AG04449 (cell line): ENCODE measurements around the gene USP47.

Source experiments
- CTCF ChIA-PET: fragments of 350-600 bp; formaldehyde crosslinking; extraction: SDS; loops from one replicate; lab custom pipeline; 2021; ENCODE audit warnings: antibody characterized with exemption; lab: Yijun Ruan, JAX
- POLR2A ChIA-PET: fragments of 400-600, 350-600 bp; formaldehyde crosslinking; extraction: SDS; loops from one replicate; lab custom pipeline; 2020; ENCODE audit warnings: antibody characterized with exemption, inconsistent platforms; lab: Yijun Ruan, JAX
- DNase-seq: peaks from one replicate; pipeline ENCODE4 v3.0.0-alpha.2; 2010; ENCODE audit warnings: low read depth, low spot score
- H3K4me3 ChIP-seq: 2 replicates; pipeline ENCODE4 v1.5.1; 2011; ENCODE audit warnings: low read depth, mild to moderate bottlenecking, control low read depth, low read length
- CTCF ChIP-seq: IDR thresholded peaks from one replicate; pipeline ENCODE4 v1.5.1; 2011; ENCODE audit warnings: mild to moderate bottlenecking, moderate library complexity, low read length, control low read depth, inconsistent platforms; ENCODE audit not compliant: insufficient read depth; ENCODE audit errors: missing control alignments

The USP47 gene

GRCh38 chr11:11842421-11843008, 743 bp downstream of the USP47 start:
- ChIA-PET CTCF (interaction anchor here (0.8 to 2.8 kb wide), 9 partner anchors 9 to 140 kb away, joined by 3 to 10 read pairs (median 4); no protein-coding TSS in a partner anchor), POLR2A (interaction anchor here (0.8 to 3.7 kb wide), 6 partner anchors 12 to 1034 kb away, joined by 3 to 18 read pairs (median 3); partner anchors contain the start of gene EIF4G2)
- TF ChIP-seq CTCF, result no peak
- peak overlapping the region; percentile 79 for H3K4me3 ChIP-seq
- peak; percentile 52 for DNase-seq

- CTCF ChIA-PET, result interaction anchor here (1.2 to 2.8 kb wide), 7 partner anchors 9 to 139 kb away, joined by 3 to 10 read pairs (median 4); no protein-coding TSS in a partner anchor
- DNase-seq, result peak; percentile 52
- peak overlapping the region; percentile 79 for H3K4me3 ChIP-seq
- POLR2A ChIA-PET, result interaction anchor here (0.8 to 3.7 kb wide), 4 partner anchors 9 to 30 kb away, joined by 3 to 18 read pairs (median 3); no protein-coding TSS in a partner anchor
- no peak for TF ChIP-seq CTCF
These were observed 1.4 kb downstream of the USP47 start for GRCh38 chr11:11843211-11843621.

GRCh38 chr11:11843642-11844041, 1.9 kb downstream of the USP47 start:
- no peak for DNase-seq
- ChIA-PET POLR2A (interaction anchor here (0.9 to 3.7 kb wide), 3 partner anchors 9 to 30 kb away, joined by 3 to 18 read pairs (median 3); no protein-coding TSS in a partner anchor), CTCF (interaction anchor here (1.2 to 2.8 kb wide), 8 partner anchors 8 to 438 kb away, joined by 3 to 10 read pairs (median 4); no protein-coding TSS in a partner anchor)
- H3K4me3 ChIP-seq, result peak overlapping the region; percentile 79
- TF ChIP-seq CTCF, result no peak

- H3K4me3 ChIP-seq, result peak overlapping the region; percentile 79
- TF ChIP-seq CTCF, result no peak
- no peak for DNase-seq
- CTCF ChIA-PET, result interaction anchor here (1.5 to 2.8 kb wide), 4 partner anchors 32 to 438 kb away, joined by 3 to 10 read pairs (median 4); no protein-coding TSS in a partner anchor
- POLR2A ChIA-PET, result interaction anchor here (0.9 to 3.7 kb wide), 2 partner anchors 8 to 31 kb away, joined by 3 to 18 read pairs; no protein-coding TSS in a partner anchor
These were observed 2.5 kb downstream of the USP47 start for GRCh38 chr11:11844272-11844671.

- TF ChIP-seq CTCF, result no peak
- CTCF ChIA-PET, result interaction anchor here (0.9 to 2.8 kb wide), 3 partner anchors 46 to 437 kb away, joined by 3 to 10 read pairs (median 4); no protein-coding TSS in a partner anchor
- H3K4me3 ChIP-seq, result no peak overlapping the region
- DNase-seq, result no peak
- POLR2A ChIA-PET, result no interaction called here
These were observed 3.3 kb downstream of the USP47 start for GRCh38 chr11:11845071-11845470.

- no peak overlapping the region for H3K4me3 ChIP-seq
- CTCF ChIA-PET, result interaction anchor here (0.9 to 2.8 kb wide), 3 partner anchors 46 to 436 kb away, joined by 3 to 10 read pairs (median 4); no protein-coding TSS in a partner anchor
- DNase-seq, result no peak
- no peak for TF ChIP-seq CTCF
- POLR2A ChIA-PET, result no interaction called here
These were observed 3.8 kb downstream of the USP47 start for GRCh38 chr11:11845551-11845950.
